HepG2 (cell line): ENCODE measurements around the gene VEPH1. TPM values are rescaled to one million over a fixed set of nuclear protein-coding genes. Genes with fewer than 3 reads are reported as not detected.

Experiments used
- AKNA ChIP-seq: sonication (generic); formaldehyde crosslinking; IDR thresholded peaks from 2 replicates; pipeline ENCODE4 v1.4.0; 2020; ENCODE audit warnings: missing genetic modification reagents, borderline replicate concordance
- BORCS8-MEF2B ChIP-seq: sonication (generic); formaldehyde crosslinking; IDR thresholded peaks from 2 replicates; pipeline ENCODE4 v1.8.0; 2022; ENCODE audit warnings: mild to moderate bottlenecking, missing genetic modification reagents
- GABPA ChIP-seq, 2 experiments: IDR thresholded peaks; 2 replicates each; pipeline ENCODE4 v1.6.1; 2011 to 2016; ENCODE audit warnings: low read depth in 2 of 2, low read length in 1 of 2, missing biosample characterization in 1 of 2, missing genetic modification characterization in 1 of 2
- KLF9 ChIP-seq: IDR thresholded peaks from 2 replicates; pipeline ENCODE4 v1.6.1; 2016; ENCODE audit warnings: low read depth
- ZBTB26 ChIP-seq: IDR thresholded peaks from 2 replicates; pipeline ENCODE4 v1.6.1; 2016; ENCODE audit warnings: missing compliant biosample characterization, missing genetic modification reagents, borderline replicate concordance
- ZNF562 ChIP-seq: sonication (generic); formaldehyde crosslinking; IDR thresholded peaks from 2 replicates; pipeline ENCODE4 v1.8.0; 2022; ENCODE audit warnings: missing genetic modification reagents, borderline replicate concordance
- ZNF614 ChIP-seq: IDR thresholded peaks from 2 replicates; pipeline ENCODE4 v1.6.1; 2018; ENCODE audit warnings: missing biosample characterization, missing genetic modification reagents, inconsistent platforms, borderline replicate concordance
- ZNF766 ChIP-seq: sonication (generic); formaldehyde crosslinking; IDR thresholded peaks from 2 replicates; pipeline ENCODE4 v1.5.0; 2020; ENCODE audit warnings: missing genetic modification reagents, borderline replicate concordance
- polyA plus RNA-seq, 8 experiments: library from polyadenylated mRNA; depleted of rRNA in 3 of 8; stranded (reverse) in 7 of 8; unstranded in 1 of 8; fragments of >200 nt; fragmentation: Illumina TruSeq in 4 of 8; extraction: Trizol in 4 of 8; gene quantifications; 2 replicates each; pipeline versions ENCODE4 v1.2.1 to v1.2.3, GENCODE V29; 2011 to 2016; ENCODE audit warnings: low read depth in 4 of 8, missing spikeins in 1 of 8, mixed read lengths in 1 of 8; ENCODE audit not compliant: insufficient read depth in 1 of 8
- total RNA-seq, 5 experiments: library from RNA; depleted of rRNA; stranded (reverse); fragments of >200 nt; fragmentation: Illumina TruSeq; extraction: Trizol; gene quantifications; 2 replicates each; pipeline ENCODE4 v1.2.3, GENCODE V29; 2016; ENCODE audit warnings: low read depth in 1 of 5

VEPH1 gene
- total and polyA plus RNA-seq, 2 of the 13 experiments (the other 11 are each of a cell fraction or from before 2014, with no cell fraction given): not detected

DNA sequence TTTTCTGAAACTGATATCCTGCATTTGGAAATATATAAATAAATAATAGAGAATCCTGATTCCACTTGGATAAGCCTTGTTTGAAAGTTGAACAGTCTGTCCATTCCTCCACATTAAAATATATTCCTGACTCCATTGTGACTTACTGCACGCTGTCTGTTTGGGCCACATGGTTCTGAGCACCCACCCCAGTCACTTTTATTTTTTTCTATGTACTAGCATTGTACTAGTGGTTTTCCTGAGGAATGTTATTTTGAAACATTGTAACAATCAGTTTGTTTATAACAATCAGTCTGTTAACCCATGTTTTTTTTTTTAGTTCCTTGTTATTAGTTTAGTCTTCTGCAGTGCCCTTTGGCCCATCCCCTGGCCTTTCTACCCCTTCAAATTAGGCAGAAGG, 255.8 kb downstream of the VEPH1 start (continued):
- TF ChIP-seq KLF9 (CRISPR knock-in tag) (no peak), BORCS8-MEF2B (CRISPR knock-in tag) (no peak), ZNF766 (CRISPR knock-in tag) (no peak), ZBTB26 (no peak), AKNA (no peak), GABPA (IDR thresholded peaks at IDR 0.05; ENCODE audit: low read depth, low read length) (no peak), GABPA (CRISPR knock-in tag; IDR thresholded peaks at IDR 0.05; ENCODE audit: low read depth) (no peak), ZNF562 (no peak), ZNF614 (CRISPR knock-in tag) (no peak)
